Panc1 (cell line): ENCODE data around the gene TFG. TPM values are rescaled to one million over a fixed set of nuclear protein-coding genes. Genes with fewer than 3 reads are reported as not detected.

ENCODE experiments used
- ATAC-seq: fragments of 200-7000 bp; cut with Tn5 transposase; 2 replicates; pipeline ENCODE4 v1.9.1; 2020; ENCODE audit warnings: mild to moderate bottlenecking, moderate library complexity
- BruUV-seq: library from RNA; stranded (reverse); fragments of 400-500 nt; replicated peaks from 2 replicates; lab custom pipeline; 2021; lab: Mats Ljungman, UMichigan
- CTCF ChIA-PET: fragments of 300-600 bp; sonication (Branson Sonifier 250); formaldehyde crosslinking; loops from one replicate; lab custom pipeline; 2022; ENCODE audit warnings: antibody characterized with exemption; lab: Charles Lee
- POLR2A ChIA-PET: fragments of 300-600 bp; sonication (Branson Sonifier 250); formaldehyde crosslinking; loops from one replicate; lab custom pipeline; 2022; ENCODE audit warnings: antibody characterized with exemption; lab: Charles Lee
- DNase-seq: peaks from one replicate; pipeline ENCODE4 v3.0.0-alpha.2; 2010; ENCODE audit warnings: low read depth, low spot score
- H3K27ac ChIP-seq: 2 replicates; pipeline ENCODE4 v1.5.1; 2011; ENCODE audit warnings: mild to moderate bottlenecking, low read length, inconsistent platforms
- H3K27me3 ChIP-seq: fragments of 200-500 bp; sonication (Bioruptor generic); 2 replicates; pipeline ENCODE4 v1.6.0; 2014; ENCODE audit warnings: low read length, inconsistent platforms; ENCODE audit not compliant: control insufficient read depth, insufficient read depth
- H3K36me3 ChIP-seq: fragments of 200-500 bp; sonication (Bioruptor generic); 2 replicates; pipeline ENCODE4 v1.5.1; 2014; ENCODE audit warnings: inconsistent platforms, mild to moderate bottlenecking, low read length, moderate library complexity; ENCODE audit not compliant: control insufficient read depth, insufficient read depth
- H3K4me1 ChIP-seq: 2 replicates; pipeline ENCODE4 v1.5.1; 2011; ENCODE audit warnings: inconsistent platforms, mild to moderate bottlenecking, low read length, moderate library complexity; ENCODE audit not compliant: control insufficient read depth, insufficient read depth
- H3K4me3 ChIP-seq, 2 experiments: 2 replicates each; pipeline ENCODE4 v1.5.1; 2011 to 2012; ENCODE audit warnings: low read depth in 2 of 2, low read length in 2 of 2, mild to moderate bottlenecking in 2 of 2, inconsistent platforms in 1 of 2, moderate library complexity in 1 of 2
- H3K9me3 ChIP-seq: fragments of 200-500 bp; sonication (Bioruptor generic); 2 replicates; pipeline ENCODE4 v1.5.1; 2014; ENCODE audit warnings: low read depth, mild to moderate bottlenecking, inconsistent platforms, low read length, moderate library complexity; ENCODE audit not compliant: control insufficient read depth, insufficient read depth
- POLR2AphosphoS5 ChIP-seq: IDR thresholded peaks from 2 replicates; pipeline ENCODE4 v1.6.1; 2012; ENCODE audit warnings: mild to moderate bottlenecking, low read depth, low read length, moderate library complexity
- SIN3A ChIP-seq: IDR thresholded peaks from 2 replicates; pipeline ENCODE4 v1.6.1; 2012; ENCODE audit warnings: low read depth, mild to moderate bottlenecking, low read length, moderate library complexity, borderline replicate concordance; ENCODE audit not compliant: insufficient read depth
- TCF7L2 ChIP-seq: IDR thresholded peaks from 2 replicates; pipeline ENCODE4 v1.6.1; 2011; ENCODE audit warnings: mild to moderate bottlenecking, low read depth, low read length, inconsistent platforms
- in situ Hi-C: cut with HindIII; loops from 2 replicates; pipeline ENCODE4 v1.10.0; 2016; ENCODE audit warnings: low sequenced_read_pairs, low pct_unique_long_range_greater_than_20kb
- intact Hi-C: fragments of 100-400 bp; cut with micrococcal nuclease; formaldehyde crosslinking; loops from one replicate; pipeline ENCODE4 v1.10.0; 2022; ENCODE audit not compliant: unreplicated experiment
- total RNA-seq: library from RNA; stranded (reverse); gene quantifications from one replicate; pipeline ENCODE4 v1.2.1, GENCODE V29; 2021; ENCODE audit not compliant: unreplicated experiment
- TF ChIP-seq, protein P1 (sequence below), 2 experiments: IDR thresholded peaks; 2 replicates each; pipeline ENCODE4 v1.6.1; 2011 to 2012; ENCODE audit warnings: low read depth in 2 of 2, control low read depth in 1 of 2, low read length in 1 of 2, mild to moderate bottlenecking in 1 of 2, moderate library complexity in 1 of 2; ENCODE audit not compliant: insufficient read depth in 1 of 2
- TF ChIP-seq, protein P2 (sequence below): fragments of 450-650 bp; IDR thresholded peaks from 2 replicates; pipeline ENCODE4 v1.5.1; 2017; ENCODE audit warnings: mild to moderate bottlenecking

The TFG gene
- total RNA-seq, 1 experiment from 2014 or later = 159 TPM

DNA sequence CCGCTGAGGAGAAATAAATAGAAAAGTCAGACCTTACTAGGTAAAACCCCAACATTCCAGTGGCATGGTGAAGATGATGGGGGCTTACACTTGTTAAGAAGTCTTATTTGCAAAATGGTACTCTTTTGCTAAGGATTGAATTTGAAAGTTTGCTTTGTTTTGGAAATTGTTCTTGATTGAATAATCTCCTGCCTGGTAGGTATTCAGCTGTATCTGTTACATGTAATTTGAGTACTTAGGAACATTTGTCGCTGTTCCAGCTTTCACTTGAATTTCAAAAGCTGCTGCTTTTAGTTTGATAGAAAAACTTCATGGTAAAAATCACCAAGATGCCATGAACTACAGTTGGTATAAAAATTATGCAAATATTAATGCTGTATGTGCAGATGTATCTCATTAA lies 44.6 kb downstream of the TFG start:
- H3K27ac ChIP-seq = no peak overlapping the region
- peaks cover 29% of the 10 kb centered on the region for H3K36me3 ChIP-seq
- ChIA-PET POLR2A (no interaction called here), CTCF (interaction anchor here (0.6 to 0.9 kb wide), 3 partner anchors 367 to 1653 kb away, joined by 3 to 6 read pairs (median 4); partner anchors contain the start of gene PCNP)
- no peaks in the 10 kb centered on the region for H3K4me1 ChIP-seq
- no peaks in the 10 kb centered on the region for H3K9me3 ChIP-seq
- DNase-seq (no peak), ATAC-seq (no peak)
- no peak for TF ChIP-seq POLR2AphosphoS5
- TF ChIP-seq, protein P1, sequence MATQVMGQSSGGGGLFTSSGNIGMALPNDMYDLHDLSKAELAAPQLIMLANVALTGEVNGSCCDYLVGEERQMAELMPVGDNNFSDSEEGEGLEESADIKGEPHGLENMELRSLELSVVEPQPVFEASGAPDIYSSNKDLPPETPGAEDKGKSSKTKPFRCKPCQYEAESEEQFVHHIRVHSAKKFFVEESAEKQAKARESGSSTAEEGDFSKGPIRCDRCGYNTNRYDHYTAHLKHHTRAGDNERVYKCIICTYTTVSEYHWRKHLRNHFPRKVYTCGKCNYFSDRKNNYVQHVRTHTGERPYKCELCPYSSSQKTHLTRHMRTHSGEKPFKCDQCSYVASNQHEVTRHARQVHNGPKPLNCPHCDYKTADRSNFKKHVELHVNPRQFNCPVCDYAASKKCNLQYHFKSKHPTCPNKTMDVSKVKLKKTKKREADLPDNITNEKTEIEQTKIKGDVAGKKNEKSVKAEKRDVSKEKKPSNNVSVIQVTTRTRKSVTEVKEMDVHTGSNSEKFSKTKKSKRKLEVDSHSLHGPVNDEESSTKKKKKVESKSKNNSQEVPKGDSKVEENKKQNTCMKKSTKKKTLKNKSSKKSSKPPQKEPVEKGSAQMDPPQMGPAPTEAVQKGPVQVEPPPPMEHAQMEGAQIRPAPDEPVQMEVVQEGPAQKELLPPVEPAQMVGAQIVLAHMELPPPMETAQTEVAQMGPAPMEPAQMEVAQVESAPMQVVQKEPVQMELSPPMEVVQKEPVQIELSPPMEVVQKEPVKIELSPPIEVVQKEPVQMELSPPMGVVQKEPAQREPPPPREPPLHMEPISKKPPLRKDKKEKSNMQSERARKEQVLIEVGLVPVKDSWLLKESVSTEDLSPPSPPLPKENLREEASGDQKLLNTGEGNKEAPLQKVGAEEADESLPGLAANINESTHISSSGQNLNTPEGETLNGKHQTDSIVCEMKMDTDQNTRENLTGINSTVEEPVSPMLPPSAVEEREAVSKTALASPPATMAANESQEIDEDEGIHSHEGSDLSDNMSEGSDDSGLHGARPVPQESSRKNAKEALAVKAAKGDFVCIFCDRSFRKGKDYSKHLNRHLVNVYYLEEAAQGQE (IDR thresholded peaks at IDR 0.05; ENCODE audit: insufficient read depth in 1 of 2, low read depth in 2 of 2, low read length in 1 of 2) = no peak
- TF ChIP-seq, protein P2, sequence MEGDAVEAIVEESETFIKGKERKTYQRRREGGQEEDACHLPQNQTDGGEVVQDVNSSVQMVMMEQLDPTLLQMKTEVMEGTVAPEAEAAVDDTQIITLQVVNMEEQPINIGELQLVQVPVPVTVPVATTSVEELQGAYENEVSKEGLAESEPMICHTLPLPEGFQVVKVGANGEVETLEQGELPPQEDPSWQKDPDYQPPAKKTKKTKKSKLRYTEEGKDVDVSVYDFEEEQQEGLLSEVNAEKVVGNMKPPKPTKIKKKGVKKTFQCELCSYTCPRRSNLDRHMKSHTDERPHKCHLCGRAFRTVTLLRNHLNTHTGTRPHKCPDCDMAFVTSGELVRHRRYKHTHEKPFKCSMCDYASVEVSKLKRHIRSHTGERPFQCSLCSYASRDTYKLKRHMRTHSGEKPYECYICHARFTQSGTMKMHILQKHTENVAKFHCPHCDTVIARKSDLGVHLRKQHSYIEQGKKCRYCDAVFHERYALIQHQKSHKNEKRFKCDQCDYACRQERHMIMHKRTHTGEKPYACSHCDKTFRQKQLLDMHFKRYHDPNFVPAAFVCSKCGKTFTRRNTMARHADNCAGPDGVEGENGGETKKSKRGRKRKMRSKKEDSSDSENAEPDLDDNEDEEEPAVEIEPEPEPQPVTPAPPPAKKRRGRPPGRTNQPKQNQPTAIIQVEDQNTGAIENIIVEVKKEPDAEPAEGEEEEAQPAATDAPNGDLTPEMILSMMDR = no peak
- TF ChIP-seq SIN3A = no peak
- TF ChIP-seq TCF7L2 = no peak
- no peaks in the 10 kb centered on the region for H3K27me3 ChIP-seq
- BruUV-seq = no TSS peak
- no peak overlapping the region for H3K4me3 ChIP-seq
- in situ Hi-C loops = no loop called here
- intact Hi-C loops = loop anchor here (10.0 kb wide), 1 partner anchor 431 kb away; no protein-coding TSS in a partner anchor

DNA sequence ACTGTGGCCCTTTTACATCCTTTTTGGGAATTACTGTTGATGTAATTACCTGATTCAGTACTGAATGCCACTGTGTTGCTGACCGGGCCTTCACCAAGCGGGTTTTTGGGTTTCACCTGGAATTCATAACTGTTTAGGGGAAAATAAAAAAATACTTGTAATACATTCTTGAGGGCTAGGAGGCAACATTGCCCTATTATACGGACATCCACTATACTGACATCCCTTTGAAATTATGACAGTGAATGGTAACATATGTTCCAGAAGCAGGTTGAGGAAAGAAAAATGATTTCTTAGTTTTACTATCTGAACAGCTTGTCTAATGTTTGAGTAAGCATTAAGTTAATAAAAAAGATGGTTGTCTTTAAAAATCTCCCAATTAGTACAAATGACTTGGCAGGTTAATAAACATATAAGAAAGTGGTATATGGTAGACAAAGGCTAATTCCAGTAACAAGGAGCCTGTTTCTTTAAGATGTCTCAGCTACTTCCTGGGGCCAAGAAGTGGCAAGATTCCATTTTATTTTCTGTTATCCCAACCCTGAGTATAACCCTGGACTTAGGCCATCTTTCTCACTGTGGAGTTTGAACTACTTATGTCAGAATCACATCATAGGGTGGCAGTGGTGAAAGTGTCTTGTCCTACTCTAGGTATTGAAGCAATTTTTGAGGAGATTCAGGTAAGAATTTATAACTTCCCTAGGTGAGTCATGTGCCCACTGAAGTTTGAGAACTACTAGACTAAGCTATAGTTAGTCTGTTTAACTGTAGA lies 45.5 kb downstream of the TFG start:
- no peaks in the 10 kb centered on the region for H3K27me3 ChIP-seq
- intact Hi-C loops = loop anchor here (5.0 to 10.0 kb wide), 2 partner anchors 430 to 628 kb away; no protein-coding TSS in a partner anchor
- H3K27ac ChIP-seq = no peak overlapping the region
- H3K4me1 ChIP-seq = no peaks in the 10 kb centered on the region
- H3K36me3 ChIP-seq = peaks cover 20% of the 10 kb centered on the region
- no TSS peak for BruUV-seq
- no peak overlapping the region for H3K4me3 ChIP-seq
- CTCF ChIA-PET = interaction anchor here (0.6 to 0.9 kb wide), 2 partner anchors 819 to 1652 kb away, joined by 4 to 6 read pairs; partner anchors contain the start of gene PCNP
- TF ChIP-seq, protein P2 = no peak
- TF ChIP-seq POLR2AphosphoS5 = no peak
- DNase-seq = no peak
- no peak for ATAC-seq
- in situ Hi-C loops = no loop called here
- POLR2A ChIA-PET = no interaction called here
- no peaks in the 10 kb centered on the region for H3K9me3 ChIP-seq
